Karpas-422 (cell line): ENCODE measurements around the gene SSBP3. TPM values are rescaled to one million over a fixed set of nuclear protein-coding genes. Genes with fewer than 3 reads are reported as not detected.

Source experiments
- DNase-seq: peaks from one replicate; pipeline ENCODE4 v3.0.0-alpha.2; 2015
- H2AFZ ChIP-seq: fragments of 200-600 bp; sonication (generic); 2 replicates; pipeline ENCODE4 v1.6.1; 2014; ENCODE audit warnings: antibody characterized with exemption, low read length, mixed read lengths
- H3K27ac ChIP-seq: fragments of 200-600 bp; sonication (generic); 2 replicates; pipeline ENCODE4 v1.5.1; 2014; ENCODE audit warnings: mild to moderate bottlenecking, low read length, moderate library complexity
- H3K27me3 ChIP-seq: fragments of 200-600 bp; sonication (generic); 2 replicates; pipeline ENCODE4 v1.6.1; 2014; ENCODE audit warnings: low read length, mixed read lengths
- H3K36me3 ChIP-seq: fragments of 200-600 bp; sonication (generic); 2 replicates; pipeline ENCODE4 v1.6.1; 2014; ENCODE audit warnings: low read length, mixed read lengths; ENCODE audit not compliant: insufficient read depth
- H3K4me1 ChIP-seq: fragments of 200-600 bp; sonication (generic); 2 replicates; pipeline ENCODE4 v1.6.1; 2014; ENCODE audit warnings: mild to moderate bottlenecking, low read length, mixed read lengths
- H3K4me2 ChIP-seq: fragments of 200-600 bp; sonication (generic); 2 replicates; pipeline ENCODE4 v1.6.1; 2014; ENCODE audit warnings: low read length, low read depth, mild to moderate bottlenecking; ENCODE audit not compliant: poor library complexity, severe bottlenecking
- H3K4me3 ChIP-seq: fragments of 200-600 bp; sonication (generic); 2 replicates; pipeline ENCODE4 v1.5.1; 2014; ENCODE audit warnings: mild to moderate bottlenecking, antibody characterized with exemption, low read length, mixed read lengths
- H3K79me2 ChIP-seq: fragments of 200-600 bp; sonication (generic); 2 replicates; pipeline ENCODE4 v1.6.1; 2014; ENCODE audit warnings: mild to moderate bottlenecking, low read length, mixed read lengths
- H3K9ac ChIP-seq: fragments of 200-600 bp; sonication (generic); 2 replicates; pipeline ENCODE4 v1.6.0; 2014; ENCODE audit warnings: low read length
- H3K9me2 ChIP-seq: fragments of 200-600 bp; sonication (generic), shearing (Covaris generic); replicated peaks from 2 replicates; pipeline ENCODE4 v1.6.0; 2014; ENCODE audit warnings: mild to moderate bottlenecking, low read length, moderate library complexity; ENCODE audit not compliant: insufficient read depth
- H3K9me3 ChIP-seq: fragments of 300-700, 200-600 bp; sonication (generic); 2 replicates; pipeline ENCODE4 v1.6.1; 2014; ENCODE audit warnings: low read length, mixed read lengths
- H4K20me1 ChIP-seq: fragments of 200-600 bp; sonication (generic); 2 replicates; pipeline ENCODE4 v1.6.1; 2014; ENCODE audit warnings: mild to moderate bottlenecking, antibody characterized with exemption, low read length, low read depth; ENCODE audit not compliant: insufficient read depth
- total RNA-seq: library from RNA; depleted of rRNA; stranded (reverse); fragments of >200 nt; shearing (Covaris generic); gene quantifications from 2 replicates; pipeline ENCODE4 v1.2.3, GENCODE V29; 2014; ENCODE audit warnings: low replicate concordance

Gene SSBP3
- total RNA-seq, 1 experiment from 2014 or later = 4.7 TPM

- no peak overlapping the region for H3K27ac ChIP-seq
- no peak overlapping the region for H3K9ac ChIP-seq
- peaks cover 12% of the 10 kb centered on the region for H3K4me1 ChIP-seq
- no peak overlapping the region for H3K4me2 ChIP-seq
- DNase-seq = no peak
- no peaks in the 10 kb centered on the region for H3K9me3 ChIP-seq
- no peaks in the 10 kb centered on the region for H3K27me3 ChIP-seq
- H2AFZ ChIP-seq = no peak overlapping the region
- H3K4me3 ChIP-seq = no peak overlapping the region
- H4K20me1 ChIP-seq = peaks cover 3% of the 10 kb centered on the region; the same call in 1 of the 2 replicates
- H3K9me2 ChIP-seq = no peaks in the 10 kb centered on the region
- no peaks in the 10 kb centered on the region for H3K36me3 ChIP-seq
- H3K79me2 ChIP-seq = no peaks in the 10 kb centered on the region
These were observed 135.7 kb downstream of the SSBP3 start for GRCh38 chr1:54270543-54270942.

- Histone ChIP-seq H3K4me3 (no peak overlapping the region), H3K9me2 (no peaks in the 10 kb centered on the region), H3K79me2 (no peaks in the 10 kb centered on the region), H3K27ac (no peak overlapping the region), H3K4me2 (no peak overlapping the region), H3K9ac (no peak overlapping the region), H3K9me3 (no peaks in the 10 kb centered on the region), H3K27me3 (no peaks in the 10 kb centered on the region), H3K36me3 (no peaks in the 10 kb centered on the region), H4K20me1 (no peaks in the 10 kb centered on the region; the same call in 1 of the 2 replicates), H2AFZ (no peak overlapping the region), H3K4me1 (peaks cover 12% of the 10 kb centered on the region)
- DNase-seq = no peak
These were observed 137.4 kb downstream of the SSBP3 start for GRCh38 chr1:54268762-54269297.

GRCh38 chr1:54267815-54268761, 138.1 kb downstream of the SSBP3 start:
- H3K4me2 ChIP-seq = no peak overlapping the region
- no peaks in the 10 kb centered on the region for H3K27me3 ChIP-seq
- no peaks in the 10 kb centered on the region for H3K36me3 ChIP-seq
- no peaks in the 10 kb centered on the region; the same call in 1 of the 2 replicates for H4K20me1 ChIP-seq
- no peaks in the 10 kb centered on the region for H3K9me2 ChIP-seq
- no peaks in the 10 kb centered on the region for H3K79me2 ChIP-seq
- no peak for DNase-seq
- H3K9ac ChIP-seq = no peak overlapping the region
- no peak overlapping the region for H3K27ac ChIP-seq
- no peaks in the 10 kb centered on the region for H3K9me3 ChIP-seq
- peaks cover 6% of the 10 kb centered on the region for H3K4me1 ChIP-seq
- H3K4me3 ChIP-seq = no peak overlapping the region
- H2AFZ ChIP-seq = no peak overlapping the region

GRCh38 chr1:54266908-54267307, 139.3 kb downstream of the SSBP3 start:
- Histone ChIP-seq H2AFZ (no peak overlapping the region), H3K27me3 (no peaks in the 10 kb centered on the region), H3K79me2 (no peaks in the 10 kb centered on the region), H3K27ac (no peak overlapping the region), H3K9me2 (no peaks in the 10 kb centered on the region), H4K20me1 (no peaks in the 10 kb centered on the region; the same call in 1 of the 2 replicates), H3K9ac (no peak overlapping the region), H3K4me3 (no peak overlapping the region), H3K4me2 (no peak overlapping the region), H3K4me1 (no peaks in the 10 kb centered on the region), H3K9me3 (no peaks in the 10 kb centered on the region), H3K36me3 (no peaks in the 10 kb centered on the region)
- DNase-seq = no peak

GRCh38 chr1:54266195-54266594, 140.0 kb downstream of the SSBP3 start:
- Histone ChIP-seq H4K20me1 (no peaks in the 10 kb centered on the region; the same call in 1 of the 2 replicates), H3K9ac (no peak overlapping the region), H3K36me3 (no peaks in the 10 kb centered on the region)

GRCh38 chr1:54265659-54266058, 140.5 kb downstream of the SSBP3 start:
- Histone ChIP-seq H3K27ac (no peak overlapping the region), H3K4me3 (no peak overlapping the region), H4K20me1 (no peaks in the 10 kb centered on the region; the same call in 1 of the 2 replicates), H3K9me2 (no peaks in the 10 kb centered on the region), H3K4me2 (no peak overlapping the region), H3K9ac (no peak overlapping the region), H3K36me3 (no peaks in the 10 kb centered on the region), H3K79me2 (no peaks in the 10 kb centered on the region), H3K4me1 (no peaks in the 10 kb centered on the region), H3K9me3 (no peaks in the 10 kb centered on the region), H3K27me3 (no peaks in the 10 kb centered on the region), H2AFZ (no peak overlapping the region)
- no peak for DNase-seq

More at GRCh38 chr1:54266195-54266594, 140.0 kb downstream of the SSBP3 start:
- no peaks in the 10 kb centered on the region for H3K27me3 ChIP-seq
- no peak overlapping the region for H3K4me2 ChIP-seq
- H3K9me3 ChIP-seq = no peaks in the 10 kb centered on the region
- DNase-seq = no peak
- H3K27ac ChIP-seq = no peak overlapping the region
- no peaks in the 10 kb centered on the region for H3K9me2 ChIP-seq
- H2AFZ ChIP-seq = no peak overlapping the region
- H3K4me1 ChIP-seq = no peaks in the 10 kb centered on the region
- H3K4me3 ChIP-seq = no peak overlapping the region
- H3K79me2 ChIP-seq = no peaks in the 10 kb centered on the region

- Histone ChIP-seq H3K4me3 (no peak overlapping the region), H2AFZ (no peak overlapping the region)
These were observed 141.1 kb downstream of the SSBP3 start for GRCh38 chr1:54265126-54265525.

GRCh38 chr1:54263601-54264226, 142.5 kb downstream of the SSBP3 start:
- no peak overlapping the region for H3K9ac ChIP-seq
- H3K36me3 ChIP-seq = no peaks in the 10 kb centered on the region
- no peak overlapping the region for H3K4me3 ChIP-seq
- no peak overlapping the region for H3K4me2 ChIP-seq
- H3K4me1 ChIP-seq = no peaks in the 10 kb centered on the region
- DNase-seq = no peak
- H3K27ac ChIP-seq = no peak overlapping the region
- no peaks in the 10 kb centered on the region; the same call in 1 of the 2 replicates for H4K20me1 ChIP-seq
- H3K9me3 ChIP-seq = no peaks in the 10 kb centered on the region
- H3K9me2 ChIP-seq = no peaks in the 10 kb centered on the region
- H2AFZ ChIP-seq = no peak overlapping the region
- no peaks in the 10 kb centered on the region for H3K27me3 ChIP-seq
- no peaks in the 10 kb centered on the region for H3K79me2 ChIP-seq

More at GRCh38 chr1:54265126-54265525, 141.1 kb downstream of the SSBP3 start:
- H3K4me1 ChIP-seq = no peaks in the 10 kb centered on the region
- H3K9ac ChIP-seq = no peak overlapping the region
- H3K27me3 ChIP-seq = no peaks in the 10 kb centered on the region
- H3K36me3 ChIP-seq = no peaks in the 10 kb centered on the region
- DNase-seq = no peak
- H3K9me2 ChIP-seq = no peaks in the 10 kb centered on the region
- H3K4me2 ChIP-seq = no peak overlapping the region
- H3K9me3 ChIP-seq = no peaks in the 10 kb centered on the region
- no peaks in the 10 kb centered on the region for H3K79me2 ChIP-seq
- H4K20me1 ChIP-seq = no peaks in the 10 kb centered on the region; the same call in 1 of the 2 replicates
- H3K27ac ChIP-seq = no peak overlapping the region
